HCT116 (cell line): ENCODE measurements around the gene ALDOC. TPM values are rescaled to one million over a fixed set of nuclear protein-coding genes. Genes with fewer than 3 reads are reported as not detected.

Experiments used
- ATAC-seq: fragments of 200-7000 bp; cut with Tn5 transposase; 2 replicates; pipeline ENCODE4 v1.9.1; 2020; ENCODE audit warnings: mild to moderate bottlenecking, moderate library complexity
- BruUV-seq: library from RNA; stranded (reverse); fragments of 400-500 nt; replicated peaks from 2 replicates; lab custom pipeline; 2021; lab: Mats Ljungman, UMichigan
- CTCF ChIA-PET: fragments of 300-600 bp; sonication (Branson Sonifier 250); formaldehyde crosslinking; loops from one replicate; lab custom pipeline; 2021; ENCODE audit warnings: antibody characterized with exemption; lab: Charles Lee
- POLR2A ChIA-PET: fragments of 300-600, 350-600 bp; sonication (Branson Sonifier 250); formaldehyde crosslinking; loops from one replicate; lab custom pipeline; 2021; ENCODE audit warnings: antibody characterized with exemption; lab: Charles Lee
- RAD21 ChIA-PET, 2 experiments: fragments of 300-600 bp; sonication (Branson Sonifier 250); formaldehyde crosslinking; loops; one replicate each; lab custom pipeline; 2023; ENCODE audit warnings: low total read pairs in 2 of 2; ENCODE audit not compliant: uncharacterized antibody in 2 of 2, unreplicated experiment in 2 of 2, low non-redundant PET in 1 of 2; lab: Charles Lee
- DNase-seq: peaks from one replicate; pipeline ENCODE4 v3.0.0-alpha.2; 2010; ENCODE audit warnings: low read depth, low spot score
- H2AFZ ChIP-seq: fragments of 200-600 bp; shearing (Covaris generic), sonication (generic); 2 replicates; pipeline ENCODE4 v1.6.1; 2017; ENCODE audit warnings: low read depth, mixed run types, mixed read lengths, antibody characterized with exemption, low read length; ENCODE audit not compliant: poor library complexity, severe bottlenecking
- H3K27ac ChIP-seq: 2 replicates; pipeline ENCODE4 v1.5.1; 2012; ENCODE audit warnings: low read depth, low read length
- H3K27me3 ChIP-seq: fragments of 200-600 bp; sonication (generic); 2 replicates; pipeline ENCODE4 v1.6.1; 2016; ENCODE audit warnings: mixed run types, low read length, mixed read lengths; ENCODE audit not compliant: insufficient read depth
- H3K36me3 ChIP-seq, 2 experiments: fragments of 200-500 bp in 1 of 2; fragments of 200-600 bp in 1 of 2; sonication (Bioruptor generic) in 1 of 2; sonication (generic) in 1 of 2; 2 replicates each; pipeline versions ENCODE4 v1.5.1 to v1.6.1; 2014 to 2016; ENCODE audit warnings: low read length in 2 of 2, inconsistent platforms in 1 of 2, mixed read lengths in 1 of 2, mixed run types in 1 of 2; ENCODE audit not compliant: insufficient read depth in 2 of 2, control insufficient read depth in 1 of 2
- H3K4me1 ChIP-seq, 2 experiments: fragments of 200-600 bp in 1 of 2; sonication (generic) in 1 of 2; 2 replicates each; pipeline versions ENCODE4 v1.5.1 to v1.6.1; 2012 to 2017; ENCODE audit warnings: low read length in 2 of 2, inconsistent platforms in 1 of 2, mild to moderate bottlenecking in 1 of 2, mixed read lengths in 1 of 2, mixed run types in 1 of 2, moderate library complexity in 1 of 2; ENCODE audit not compliant: insufficient read depth in 2 of 2, control insufficient read depth in 1 of 2
- H3K4me2 ChIP-seq: fragments of 200-600 bp; sonication (generic); 2 replicates; pipeline ENCODE4 v1.6.1; 2017; ENCODE audit warnings: mixed run types, low read length, mixed read lengths
- H3K4me3 ChIP-seq, 2 experiments: fragments of 200-600 bp in 1 of 2; sonication (generic) in 1 of 2; replicated peaks in 1 of 2; 2 replicates each; pipeline ENCODE4 v1.5.1; 2011 to 2016; ENCODE audit warnings: low read length in 2 of 2, control low read depth in 1 of 2, low read depth in 1 of 2, mild to moderate bottlenecking in 1 of 2, mixed read lengths in 1 of 2, mixed run types in 1 of 2
- H3K79me2 ChIP-seq: fragments of 200-600 bp; sonication (generic); 2 replicates; pipeline ENCODE4 v1.6.1; 2017; ENCODE audit warnings: mild to moderate bottlenecking, mixed run types, low read length, moderate library complexity, mixed read lengths; ENCODE audit not compliant: insufficient read depth
- H3K9ac ChIP-seq: fragments of 200-600 bp; sonication (generic); 2 replicates; pipeline ENCODE4 v1.6.1; 2016; ENCODE audit warnings: low read length, mixed read lengths
- H3K9me2 ChIP-seq: fragments of 200-600 bp; sonication (generic), shearing (Covaris generic); 2 replicates; pipeline ENCODE4 v1.6.1; 2017; ENCODE audit warnings: mixed run types, mild to moderate bottlenecking, moderate library complexity; ENCODE audit not compliant: insufficient read depth
- H3K9me3 ChIP-seq, 2 experiments: fragments of 200-500 bp in 1 of 2; fragments of 200-600 bp in 1 of 2; sonication (Bioruptor generic) in 1 of 2; sonication (generic) in 1 of 2; 2 replicates each; pipeline ENCODE4 v1.6.1; 2014 to 2017; ENCODE audit warnings: low read length in 2 of 2, mixed read lengths in 2 of 2, inconsistent platforms in 1 of 2, low read depth in 1 of 2, mild to moderate bottlenecking in 1 of 2, mixed run types in 1 of 2, moderate library complexity in 1 of 2; ENCODE audit not compliant: control insufficient read depth in 1 of 2, insufficient read depth in 1 of 2
- H4K20me1 ChIP-seq: fragments of 200-600 bp; sonication (generic), shearing (Covaris generic); 2 replicates; pipeline ENCODE4 v1.6.1; 2017; ENCODE audit warnings: mixed run types, mild to moderate bottlenecking, moderate library complexity; ENCODE audit not compliant: insufficient read depth
- ATF3 ChIP-seq: IDR thresholded peaks from 2 replicates; pipeline ENCODE4 v1.6.1; 2012
- EGR1 ChIP-seq: IDR thresholded peaks from 2 replicates; pipeline ENCODE4 v1.6.1; 2012; ENCODE audit warnings: low read depth
- ELF1 ChIP-seq: IDR thresholded peaks from 2 replicates; pipeline ENCODE4 v1.6.1; 2012; ENCODE audit warnings: low read depth, borderline replicate concordance
- EZH2 ChIP-seq: fragments of 200-600 bp; sonication (generic); IDR thresholded peaks from 2 replicates; pipeline ENCODE4 v1.6.1; 2017; ENCODE audit warnings: antibody characterized with exemption, mixed run types
- EZH2phosphoT487 ChIP-seq: fragments of 200-600 bp; IDR thresholded peaks from 2 replicates; pipeline ENCODE4 v1.6.1; 2018; ENCODE audit warnings: antibody characterized with exemption, borderline replicate concordance
- FOSL1 ChIP-seq: IDR thresholded peaks from 2 replicates; pipeline ENCODE4 v1.6.1; 2012; ENCODE audit warnings: low read depth
- JUND ChIP-seq: IDR thresholded peaks from 2 replicates; pipeline ENCODE4 v1.6.1; 2012
- MAX ChIP-seq: IDR thresholded peaks from 2 replicates; pipeline ENCODE4 v1.6.1; 2012
- SIN3A ChIP-seq: IDR thresholded peaks from 2 replicates; pipeline ENCODE4 v1.6.1; 2012; ENCODE audit warnings: low read depth
- SP1 ChIP-seq: IDR thresholded peaks from 2 replicates; pipeline ENCODE4 v1.6.1; 2012; ENCODE audit warnings: low read depth
- YY1 ChIP-seq: IDR thresholded peaks from 2 replicates; pipeline ENCODE4 v1.6.1; 2011; ENCODE audit warnings: low read length, low read depth, moderate library complexity, mild to moderate bottlenecking; ENCODE audit not compliant: insufficient replicate concordance; ENCODE audit errors: extremely low read depth
- ZBTB33 ChIP-seq: IDR thresholded peaks from 2 replicates; pipeline ENCODE4 v1.6.1; 2011; ENCODE audit warnings: mild to moderate bottlenecking, low read length, moderate library complexity; ENCODE audit not compliant: insufficient replicate concordance; ENCODE audit errors: extremely low read depth
- ZFX ChIP-seq: fragments of 450-650 bp; IDR thresholded peaks from 2 replicates; pipeline ENCODE4 v1.6.1; 2017
- intact Hi-C: fragments of 100-400 bp; cut with micrococcal nuclease; formaldehyde crosslinking; loops from 2 replicates; pipeline ENCODE4 v1.10.0; 2022
- total RNA-seq: library from RNA; stranded (reverse); gene quantifications from one replicate; pipeline ENCODE4 v1.2.1, GENCODE V29; 2021; ENCODE audit not compliant: unreplicated experiment

ALDOC gene
- total RNA-seq, 1 experiment from 2014 or later, result 82.8 TPM

- intact Hi-C loops, result no loop called here
- H4K20me1 ChIP-seq, result no peaks in the 10 kb centered on the region
- no peak for TF ChIP-seq JUND
- TF ChIP-seq EZH2, result no peak
- no peak for TF ChIP-seq EGR1
- TF ChIP-seq SIN3A, result no peak
- no peak for TF ChIP-seq FOSL1
- no peak for TF ChIP-seq SP1
- no peak for TF ChIP-seq EZH2phosphoT487
- no peak for TF ChIP-seq ATF3
- TF ChIP-seq MAX, result no peak
- no peak for TF ChIP-seq ZFX
- no peak for TF ChIP-seq ZBTB33
- no peak for TF ChIP-seq ELF1
- no peak for TF ChIP-seq YY1
- no peak overlapping the region for H3K27ac ChIP-seq
- H2AFZ ChIP-seq, result no peak overlapping the region
- no TSS peak for BruUV-seq
- no peak overlapping the region for H3K4me3 ChIP-seq
- no peak overlapping the region for H3K9ac ChIP-seq
- DNase-seq, result no peak
- H3K79me2 ChIP-seq, result no peaks in the 10 kb centered on the region
- peaks cover 66 to 75% of the 10 kb centered on the region in 2 experiments for H3K36me3 ChIP-seq
- no peak for ATAC-seq
- ChIA-PET CTCF (no interaction called here), RAD21 (no interaction called here), POLR2A (interaction anchor here (0.6 kb wide), 1 partner anchor 11 kb away, joined by 3 read pairs; no protein-coding TSS in a partner anchor)
- no peaks in the 10 kb centered on the region for H3K9me3 ChIP-seq
- H3K4me1 ChIP-seq, result no peaks in the 10 kb centered on the region
- H3K27me3 ChIP-seq, result no peaks in the 10 kb centered on the region
- H3K9me2 ChIP-seq, result no peaks in the 10 kb centered on the region
- no peak overlapping the region for H3K4me2 ChIP-seq
These were observed 39.6 kb upstream of the ALDOC start for GRCh38 chr17:28616281-28616680.
